NCI-H510A (cell line): ENCODE data around the gene GFRA1.

ENCODE experiments used
- DNase-seq: peaks from one replicate; lab custom pipeline; 2025; lab: John Stamatoyannopoulos, UW

GFRA1 gene

DNA sequence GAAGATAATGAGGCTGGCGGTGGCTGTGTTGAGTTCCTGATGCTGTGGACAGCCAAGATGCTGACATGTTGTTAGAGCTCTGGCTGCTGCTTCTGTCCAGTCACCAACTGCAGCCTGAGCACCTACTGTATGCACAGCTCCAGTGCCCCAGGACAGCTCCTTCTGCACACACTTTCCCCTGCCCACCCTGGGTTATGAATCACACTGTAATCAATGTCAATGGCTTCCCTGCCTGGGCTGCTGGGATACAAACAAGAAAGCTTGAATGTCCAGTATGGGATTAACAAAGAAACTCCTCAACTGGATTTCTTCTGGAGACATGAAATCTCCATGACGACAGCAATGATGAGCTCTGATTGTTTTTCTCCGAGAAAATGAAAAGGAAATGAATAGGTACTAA lies 172.0 kb downstream of the GFRA1 start:
- DNase-seq, result no peak

DNA sequence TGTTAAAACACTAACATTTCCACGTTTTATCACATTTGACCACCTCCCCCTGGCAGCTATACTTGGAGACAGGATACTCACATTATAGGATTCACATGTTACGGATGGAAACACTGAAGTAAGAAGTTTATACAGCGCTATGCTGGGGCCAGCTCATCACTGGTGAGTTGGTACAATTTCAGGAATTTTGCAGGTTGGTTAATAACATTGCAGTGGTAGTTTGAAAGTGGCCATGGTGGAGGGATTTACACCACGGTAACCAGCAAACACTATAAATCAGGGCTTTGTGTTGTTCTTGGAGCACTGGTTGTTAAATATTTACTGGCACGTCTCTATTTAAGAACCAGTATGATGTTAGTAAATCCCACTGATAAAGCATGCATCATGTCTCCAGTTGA lies 174.0 kb downstream of the GFRA1 start:
- no peak for DNase-seq

GRCh38 chr10:116098411-116099022 lies 174.5 kb downstream of the GFRA1 start:
- DNase-seq, result no peak

DNA sequence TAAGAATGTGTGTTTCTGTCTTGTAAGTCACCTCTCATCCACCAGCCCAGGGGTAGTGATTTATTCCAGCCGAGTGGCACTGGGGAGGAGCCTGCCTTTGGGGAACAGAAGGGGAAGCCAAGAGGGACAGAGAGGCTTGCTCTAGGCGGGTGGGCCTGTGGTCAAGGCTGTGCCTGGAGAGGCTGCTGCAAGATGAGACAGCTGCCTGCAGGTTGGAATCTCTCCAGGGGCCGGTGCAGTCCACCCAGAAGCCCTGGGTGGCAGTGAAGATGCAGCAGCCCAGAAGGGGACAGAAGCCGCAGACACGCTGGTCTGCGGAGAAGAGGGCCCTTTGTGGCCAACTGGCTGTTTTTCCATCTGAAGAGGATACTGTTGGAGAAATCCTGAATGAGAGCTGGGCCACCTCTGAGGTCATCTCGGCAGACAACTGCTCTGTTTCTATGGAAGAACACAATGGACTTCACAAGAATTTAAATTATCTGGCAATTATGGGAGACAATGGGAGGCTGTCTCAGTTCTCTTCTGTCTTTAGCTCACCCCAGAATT lies 175.7 kb downstream of the GFRA1 start:
- no peak for DNase-seq

DNA sequence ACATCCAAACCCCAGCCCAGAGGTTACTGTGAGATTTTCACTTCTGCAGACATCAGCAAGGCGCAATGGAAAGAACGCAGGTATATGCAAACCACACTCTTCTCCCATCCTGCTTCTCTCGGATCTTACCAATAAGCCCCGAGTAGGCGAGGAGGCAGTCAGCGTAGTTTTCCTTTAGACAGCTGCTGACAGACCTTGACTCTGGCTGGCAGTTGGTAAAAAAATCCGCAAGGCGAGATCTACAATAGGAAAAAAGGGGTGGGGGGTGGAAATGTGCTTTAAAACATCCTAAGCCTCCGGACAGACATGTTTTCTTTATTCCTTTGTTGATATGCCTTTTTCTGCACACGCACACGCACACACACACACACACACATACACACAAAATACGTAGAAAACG lies 176.5 kb downstream of the GFRA1 start:
- DNase-seq, result no peak

DNA sequence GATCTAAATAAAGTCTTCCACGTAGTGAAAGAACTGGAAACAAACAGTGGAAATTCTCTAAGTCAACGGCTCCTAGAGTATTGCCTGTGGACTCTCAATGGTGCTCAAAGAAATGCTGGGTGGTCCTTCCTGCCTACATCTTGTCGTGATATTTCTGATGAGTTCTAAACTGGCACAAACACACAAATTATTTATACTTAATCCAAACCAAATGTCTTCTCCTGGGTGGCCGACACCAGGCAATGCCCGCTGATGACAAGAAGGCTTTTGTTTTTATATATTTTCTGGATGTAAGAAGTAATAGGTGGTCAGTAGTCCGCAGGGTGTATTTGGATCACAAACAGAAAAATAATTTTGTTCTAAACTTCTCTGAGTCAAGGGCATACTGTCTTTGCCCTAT lies 178.7 kb downstream of the GFRA1 start:
- DNase-seq, result no peak

DNA sequence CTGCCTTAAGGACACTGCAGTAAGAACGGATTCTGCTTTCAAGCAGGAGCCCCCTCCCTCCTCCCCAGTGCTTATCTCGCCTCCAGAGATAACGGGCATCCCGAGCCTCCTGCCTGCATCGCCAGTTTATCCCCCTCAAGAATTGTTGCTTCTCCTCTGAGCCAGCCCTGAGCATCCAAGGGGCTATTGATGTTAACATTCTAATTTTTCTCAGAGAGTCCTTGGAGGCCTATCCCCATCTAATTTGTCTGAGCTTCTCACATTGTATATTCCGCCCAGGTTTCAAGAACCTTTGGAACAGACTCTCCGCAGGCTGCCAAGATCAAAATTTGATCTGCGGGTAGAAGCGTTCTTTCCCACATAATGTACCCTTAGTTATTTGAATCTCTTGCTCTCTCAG lies 180.0 kb downstream of the GFRA1 start:
- no peak for DNase-seq

GRCh38 chr10:116088985-116089384 lies 184.0 kb downstream of the GFRA1 start:
- no peak for DNase-seq

DNA sequence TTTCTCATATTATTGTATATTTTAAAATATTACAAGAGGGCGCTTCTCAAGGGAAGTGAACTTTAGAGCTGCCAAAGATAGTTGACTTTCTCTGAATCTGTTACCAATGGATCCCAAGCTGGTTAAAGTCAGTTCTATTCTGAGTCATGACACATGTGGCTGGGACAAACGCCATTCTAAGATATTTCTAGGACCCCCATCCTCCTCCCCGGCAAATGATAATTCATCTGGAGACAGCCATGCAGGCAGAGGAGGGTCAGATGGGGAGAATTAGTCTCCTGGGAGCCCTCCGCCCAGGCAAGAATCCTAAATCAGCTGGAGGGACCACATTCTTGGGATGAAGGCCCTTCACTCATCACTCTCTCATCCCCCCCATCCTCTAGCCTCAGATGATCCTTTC lies 187.7 kb downstream of the GFRA1 start:
- DNase-seq, result no peak

DNA sequence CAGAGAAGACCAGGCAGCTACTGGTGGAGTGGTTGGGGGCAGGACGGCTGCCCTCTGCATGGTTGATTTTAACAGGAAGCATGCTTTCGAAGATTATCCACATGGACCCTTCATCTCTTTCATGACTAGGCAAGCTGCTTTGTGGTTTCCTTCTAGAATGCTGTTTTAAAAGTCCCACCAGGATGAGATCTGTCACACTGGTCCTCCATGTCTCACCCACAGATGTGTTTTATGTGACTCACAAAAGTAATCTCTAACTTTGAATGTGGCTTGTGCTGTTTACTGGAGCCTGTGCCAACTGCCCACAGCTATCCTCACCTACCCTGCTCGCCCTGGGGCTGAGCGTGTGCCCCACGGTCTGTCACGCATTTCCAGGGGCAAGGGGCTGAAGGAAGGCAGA lies 188.8 kb downstream of the GFRA1 start:
- DNase-seq, result no peak

DNA sequence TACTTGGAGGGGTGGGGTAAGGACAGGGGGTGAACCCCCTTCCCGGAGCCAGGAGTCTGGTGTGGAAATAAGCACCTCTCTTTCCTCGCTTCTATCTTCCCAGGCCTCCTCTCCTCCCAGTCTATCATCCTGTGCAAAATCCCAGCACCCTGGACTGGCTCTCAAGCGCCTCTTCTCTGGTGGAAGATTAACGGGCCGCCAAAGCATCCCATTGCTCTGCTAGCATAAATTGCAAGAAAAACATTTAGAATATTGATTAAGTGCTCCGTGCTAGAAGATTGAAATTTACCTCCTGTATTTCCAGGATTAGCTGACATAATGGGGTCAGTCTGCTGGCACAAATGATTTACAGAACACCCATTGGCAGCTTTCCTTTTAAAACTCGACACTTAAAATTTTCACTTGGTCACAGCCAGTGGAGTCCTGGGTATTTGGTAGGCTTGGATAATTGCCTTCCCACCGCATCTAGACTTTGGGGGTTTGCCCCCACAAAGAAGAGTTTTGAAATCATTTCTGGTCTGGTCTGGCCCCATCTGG lies 189.7 kb downstream of the GFRA1 start:
- DNase-seq, result no peak

DNA sequence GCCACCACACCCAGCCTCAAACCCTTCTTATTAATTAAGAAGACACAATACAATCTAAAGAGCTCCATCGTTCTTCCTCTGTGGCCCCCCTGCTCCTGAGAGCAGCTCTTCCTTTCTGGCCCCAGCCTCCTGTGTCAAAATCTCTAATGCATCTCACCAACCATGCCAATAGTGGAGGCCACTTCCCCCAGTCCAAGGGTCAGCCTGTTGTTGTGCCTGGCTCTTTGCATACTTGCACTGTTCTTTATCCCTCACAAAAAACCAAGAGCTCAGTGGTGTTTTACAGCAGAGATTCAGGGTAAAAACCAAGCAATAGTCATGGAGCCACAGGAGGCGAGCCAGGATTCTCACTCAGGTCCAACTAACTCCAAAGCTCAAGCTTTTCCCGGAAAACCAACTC lies 190.2 kb downstream of the GFRA1 start:
- DNase-seq, result no peak

- DNase-seq, result no peak
Observed at GRCh38 chr10:116082206-116082605, 190.8 kb downstream of the GFRA1 start.

GRCh38 chr10:116080553-116080952 lies 192.5 kb downstream of the GFRA1 start:
- no peak for DNase-seq

DNA sequence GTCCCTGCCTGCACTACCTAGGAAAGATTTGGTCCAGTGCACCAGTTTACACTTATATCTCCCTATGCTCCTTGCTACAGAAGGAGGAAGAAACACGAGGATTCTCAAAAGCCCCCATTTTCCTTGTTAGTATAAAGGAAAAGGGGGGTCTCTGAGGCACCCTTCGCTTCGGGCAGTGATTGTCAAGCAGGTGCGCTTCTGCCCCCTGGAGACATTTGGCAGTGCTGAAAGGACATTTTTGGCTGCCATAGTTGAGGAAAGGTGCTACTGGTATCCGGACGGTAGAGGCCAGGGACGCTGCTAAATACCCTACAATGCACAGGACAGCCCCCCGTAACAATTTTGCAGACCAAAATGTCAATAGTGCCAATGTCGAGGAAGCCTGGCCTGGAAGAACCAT lies 193.7 kb downstream of the GFRA1 start:
- DNase-seq, result no peak

DNA sequence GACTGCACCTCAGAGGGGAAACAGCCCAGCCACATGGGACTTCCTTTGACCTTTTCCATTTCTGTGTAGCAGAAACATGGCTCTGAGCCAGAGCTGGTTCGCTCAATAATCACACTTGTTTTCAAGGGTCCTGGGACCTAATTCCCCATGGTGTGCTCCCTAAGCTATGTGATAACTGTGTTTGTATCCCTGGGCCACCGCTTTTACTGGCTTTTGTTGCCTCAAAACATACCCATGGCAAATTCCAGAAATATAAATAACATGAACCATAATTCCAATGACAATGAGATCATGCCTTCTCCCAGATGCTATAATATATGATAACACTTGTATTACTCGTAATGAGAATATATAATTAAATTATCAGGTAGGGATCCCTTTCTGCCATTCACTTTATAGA lies 196.4 kb downstream of the GFRA1 start:
- DNase-seq, result no peak

- DNase-seq, result no peak
Observed at GRCh38 chr10:116073510-116073909, 199.5 kb downstream of the GFRA1 start.

GRCh38 chr10:116073001-116073400 lies 200.0 kb downstream of the GFRA1 start:
- no peak for DNase-seq

- no peak for DNase-seq
Observed at GRCh38 chr10:116071453-116072148, 201.4 kb downstream of the GFRA1 start.

DNA sequence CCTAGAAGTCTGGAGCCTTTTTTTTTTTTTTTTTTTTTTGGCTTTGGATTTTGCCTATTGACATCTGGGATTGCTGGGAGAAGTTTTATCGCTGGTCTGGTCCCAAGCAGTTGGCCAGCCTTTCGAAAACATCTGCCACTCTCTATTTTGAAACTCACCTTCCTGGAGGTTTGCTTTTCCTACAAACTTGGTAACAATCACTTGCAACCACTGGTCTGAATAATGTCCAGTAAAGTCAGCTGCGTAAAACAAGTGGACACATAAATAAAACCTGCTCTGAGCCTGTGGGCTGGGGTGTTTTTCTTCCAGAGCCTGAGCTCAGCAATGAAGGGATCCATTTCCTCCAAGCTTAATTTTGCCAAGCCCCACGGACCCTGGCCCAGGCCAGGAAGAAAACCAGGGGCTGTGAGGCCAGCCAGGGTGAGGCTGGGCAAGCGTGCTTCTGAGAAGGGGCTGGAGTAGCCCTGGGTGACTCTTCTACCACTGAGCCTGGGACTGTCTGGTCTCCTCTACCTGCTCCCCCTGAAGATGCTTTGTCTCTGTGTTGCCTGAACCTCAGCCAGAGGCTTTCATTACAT lies 202.2 kb downstream of the GFRA1 start:
- no peak for DNase-seq

- no peak for DNase-seq
Observed at GRCh38 chr10:116069856-116070255, 203.2 kb downstream of the GFRA1 start.

- DNase-seq, result no peak
Observed at GRCh38 chr10:116067825-116068224, 205.2 kb downstream of the GFRA1 start.

GRCh38 chr10:116063107-116063506 lies 209.9 kb downstream of the GFRA1 start:
- DNase-seq, result no peak
